ENCODE measurements around the gene FAM168A.

FAM168A gene

GRCh38 chr11:73384531-73384871 is 213.4 kb downstream of the FAM168A start:
- DNase-seq, result no peak

- DNase-seq, result no peak
Observed at GRCh38 chr11:73384125-73384441, 213.8 kb downstream of the FAM168A start.

- no peak for DNase-seq
Observed at GRCh38 chr11:73383249-73384124, 214.4 kb downstream of the FAM168A start.

GRCh38 chr11:73382747-73383146 is 215.2 kb downstream of the FAM168A start:
- DNase-seq, result no peak

- no peak for DNase-seq
Observed at GRCh38 chr11:73382183-73382582, 215.7 kb downstream of the FAM168A start.

DNA sequence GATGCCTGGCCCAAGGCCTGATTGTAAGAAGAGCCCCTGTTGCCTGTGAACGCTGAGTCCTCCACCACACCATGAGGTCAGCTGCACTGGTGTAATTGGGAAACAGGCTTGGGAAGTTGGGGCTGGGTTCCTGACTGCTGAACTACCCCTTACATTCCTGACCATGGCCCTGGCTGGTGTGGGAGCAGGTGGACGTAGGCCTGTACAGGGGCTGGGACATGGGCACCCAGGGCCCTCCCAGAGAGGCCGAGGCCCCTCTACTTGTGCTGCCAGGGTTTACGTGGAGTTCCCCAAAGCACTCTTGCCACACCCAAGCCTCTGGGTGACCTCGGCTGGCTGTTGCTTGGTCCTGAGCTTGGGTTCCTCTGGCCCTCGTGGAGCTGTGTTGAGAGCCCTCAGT is 216.3 kb downstream of the FAM168A start:
- DNase-seq, result no peak

GRCh38 chr11:73380897-73381410 is 217.0 kb downstream of the FAM168A start:
- no peak for DNase-seq

GRCh38 chr11:73380331-73380730 is 217.6 kb downstream of the FAM168A start:
- DNase-seq, result no peak

DNA sequence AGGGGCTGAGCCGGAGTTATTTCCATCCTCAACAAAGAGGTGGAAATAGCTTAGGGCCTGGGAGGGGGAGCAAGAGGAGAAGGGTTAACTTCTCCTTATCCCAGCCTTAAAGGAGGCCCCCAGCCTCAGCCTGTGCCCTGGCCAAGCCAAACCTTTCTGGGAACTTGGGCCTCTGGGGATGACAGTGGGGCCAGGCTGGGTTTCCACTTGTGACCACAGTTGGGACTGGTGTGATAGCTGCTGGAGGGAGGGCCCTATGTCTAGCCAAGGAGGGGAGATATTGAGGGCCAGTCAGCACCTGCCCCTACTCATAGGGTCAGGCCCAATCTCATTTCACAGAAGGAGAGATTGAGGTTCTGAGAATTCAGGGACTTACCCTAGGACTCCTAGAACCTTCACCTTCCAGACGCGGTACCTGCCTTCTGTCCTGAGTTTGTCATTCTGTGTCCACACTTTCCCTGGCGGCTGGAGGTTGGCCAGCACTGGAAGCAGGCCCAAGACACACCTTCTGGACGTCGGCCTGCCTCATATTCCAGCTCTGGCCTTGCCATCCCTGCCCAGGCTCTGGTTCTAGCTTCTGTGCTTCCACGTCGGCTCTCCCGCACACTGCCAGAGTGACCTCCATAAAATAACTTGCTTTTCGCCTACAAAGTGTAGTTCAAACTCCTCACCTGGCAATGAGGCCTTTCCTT is 218.6 kb downstream of the FAM168A start:
- no peak for DNase-seq

- peak; percentile 34 for DNase-seq
Observed at GRCh38 chr11:73376803-73377629, 220.9 kb downstream of the FAM168A start.

DNA sequence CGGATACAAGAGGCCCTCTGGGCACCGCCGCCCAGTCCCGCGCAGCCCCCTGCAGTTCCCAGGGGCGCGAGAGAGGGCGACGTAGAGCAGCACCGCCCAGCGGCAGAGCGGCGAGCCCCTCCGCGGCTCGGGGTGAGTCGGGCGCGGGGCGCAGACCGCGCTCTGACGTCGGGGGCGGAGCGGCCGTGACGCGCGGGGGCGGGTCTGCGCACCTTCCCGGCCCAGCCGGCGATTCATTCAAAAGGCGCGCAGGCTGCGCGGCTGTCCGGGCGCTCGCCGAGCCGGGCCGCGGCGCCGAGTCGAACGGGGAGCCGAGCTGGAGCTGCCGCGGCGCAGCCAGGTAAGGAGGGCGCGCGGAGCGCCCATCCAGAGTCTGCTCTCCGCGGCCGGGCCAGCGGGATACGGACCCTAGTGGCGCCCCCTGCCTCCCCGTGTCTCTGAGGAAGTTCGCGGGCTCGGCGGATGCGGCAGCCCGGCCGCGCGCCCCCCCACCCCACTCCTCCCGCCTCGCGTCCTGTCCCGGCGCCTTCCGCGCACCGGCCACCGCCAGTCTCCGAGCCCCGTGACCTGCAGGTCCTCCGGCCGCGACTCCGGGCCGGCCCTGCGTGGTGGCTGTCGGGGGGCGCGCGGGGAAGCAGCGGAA is 221.6 kb downstream of the FAM168A start, which contains the start of gene RELT:
Gene RELT (plus strand): TSS at position 240 of the 643 bp plus-strand sequence. CDS start 12,738 bp downstream, outside the sequence.
- peak; percentile 93 for DNase-seq

- DNase-seq, result no peak
Observed at GRCh38 chr11:73375830-73376159, 222.1 kb downstream of the FAM168A start.

GRCh38 chr11:73374151-73374550 is 223.8 kb downstream of the FAM168A start:
- DNase-seq, result no peak

DNA sequence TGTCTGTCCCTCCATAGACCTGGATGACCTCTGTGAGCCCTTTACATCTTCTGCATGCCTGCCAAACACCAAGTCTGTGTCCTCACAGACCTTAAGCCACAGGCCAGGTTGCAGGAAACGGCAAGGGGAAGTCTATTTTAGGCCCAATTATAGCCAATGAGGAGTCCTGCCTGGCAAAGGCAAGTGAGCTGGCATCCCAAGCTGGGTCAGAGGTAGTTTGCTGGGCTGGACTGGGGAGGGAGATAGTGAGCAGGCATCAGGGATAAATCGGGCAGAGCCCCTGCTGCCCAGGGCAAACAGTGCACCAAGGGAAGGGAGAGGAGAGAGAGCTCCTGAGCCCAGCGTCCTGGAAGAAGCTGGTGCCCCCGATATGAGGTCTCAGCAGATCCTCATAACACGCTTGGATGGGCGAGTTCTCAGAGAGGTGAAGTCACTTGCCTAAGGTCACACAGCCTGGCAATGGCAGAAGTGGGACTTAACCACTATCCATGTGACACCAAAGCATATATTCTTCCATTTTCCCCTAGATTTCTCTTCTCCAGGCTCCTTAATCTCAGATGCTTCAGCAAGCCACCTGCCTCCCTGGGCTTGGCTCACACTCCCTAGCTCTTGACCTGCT is 225.4 kb downstream of the FAM168A start:
- DNase-seq, result no peak

DNA sequence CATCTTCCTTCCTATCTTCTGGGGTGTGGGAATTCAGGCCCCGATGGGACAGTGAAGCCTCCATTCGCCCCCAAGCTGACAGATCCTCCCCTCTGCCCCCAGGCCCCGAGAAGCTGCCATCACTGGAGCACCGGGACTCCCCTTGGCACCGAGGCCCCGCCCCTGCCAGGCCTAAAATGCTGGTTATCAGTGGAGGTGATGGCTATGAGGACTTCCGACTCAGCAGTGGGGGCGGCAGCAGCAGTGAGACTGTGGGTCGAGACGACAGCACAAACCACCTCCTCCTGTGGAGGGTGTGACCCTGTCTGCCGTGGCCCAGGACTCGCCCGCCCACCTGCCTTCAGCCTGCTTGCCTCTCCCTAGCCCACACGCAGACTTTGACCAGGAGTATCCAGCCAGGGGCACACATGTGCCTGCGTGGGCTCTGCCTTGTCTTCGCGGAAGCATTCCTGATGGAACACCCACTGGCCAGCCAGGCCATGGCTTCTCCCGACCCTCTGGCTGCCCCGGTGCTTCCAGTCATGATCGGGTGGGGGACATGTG is 230.4 kb downstream of the FAM168A start:
- DNase-seq, result no peak

DNA sequence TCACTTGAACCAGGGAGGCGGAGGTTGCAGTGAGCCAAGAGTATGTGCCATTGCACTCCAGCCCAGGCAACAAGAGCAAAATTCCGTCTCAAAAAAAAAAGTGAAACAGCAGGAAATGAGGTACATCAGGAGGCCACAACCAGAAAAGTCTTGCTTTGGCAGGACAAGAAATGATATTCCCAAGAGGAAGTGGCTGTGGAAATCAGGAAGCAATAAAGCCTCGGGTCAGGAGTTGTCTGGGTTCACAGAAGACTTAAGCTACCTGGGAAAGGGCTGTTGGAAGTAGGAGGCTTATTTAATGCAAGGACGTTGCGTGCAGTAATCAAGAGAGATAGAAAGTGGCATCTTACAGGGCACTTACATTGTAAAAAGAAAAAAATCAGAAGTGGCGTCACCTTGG is 231.0 kb downstream of the FAM168A start:
- DNase-seq, result no peak

DNA sequence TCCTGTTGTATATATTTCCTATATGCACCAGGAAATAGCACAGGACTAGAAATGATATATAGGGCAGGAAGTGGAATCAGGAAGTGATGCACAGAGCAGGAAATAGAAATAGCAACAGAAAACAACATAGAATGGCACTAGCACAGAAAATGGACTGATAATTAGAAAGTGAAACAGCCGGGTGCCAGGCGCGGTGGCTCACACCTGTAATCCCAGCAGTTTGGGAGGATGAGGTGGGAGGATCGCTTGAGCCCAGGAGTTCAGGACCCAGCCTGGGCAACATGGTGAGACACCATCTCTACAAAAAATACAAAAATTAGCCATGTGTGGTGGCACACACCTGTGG is 231.7 kb downstream of the FAM168A start:
- DNase-seq, result peak; percentile 20

GRCh38 chr11:73365352-73366264 is 232.3 kb downstream of the FAM168A start:
- no peak for DNase-seq

- DNase-seq, result no peak
Observed at GRCh38 chr11:73363147-73363546, 234.8 kb downstream of the FAM168A start.

DNA sequence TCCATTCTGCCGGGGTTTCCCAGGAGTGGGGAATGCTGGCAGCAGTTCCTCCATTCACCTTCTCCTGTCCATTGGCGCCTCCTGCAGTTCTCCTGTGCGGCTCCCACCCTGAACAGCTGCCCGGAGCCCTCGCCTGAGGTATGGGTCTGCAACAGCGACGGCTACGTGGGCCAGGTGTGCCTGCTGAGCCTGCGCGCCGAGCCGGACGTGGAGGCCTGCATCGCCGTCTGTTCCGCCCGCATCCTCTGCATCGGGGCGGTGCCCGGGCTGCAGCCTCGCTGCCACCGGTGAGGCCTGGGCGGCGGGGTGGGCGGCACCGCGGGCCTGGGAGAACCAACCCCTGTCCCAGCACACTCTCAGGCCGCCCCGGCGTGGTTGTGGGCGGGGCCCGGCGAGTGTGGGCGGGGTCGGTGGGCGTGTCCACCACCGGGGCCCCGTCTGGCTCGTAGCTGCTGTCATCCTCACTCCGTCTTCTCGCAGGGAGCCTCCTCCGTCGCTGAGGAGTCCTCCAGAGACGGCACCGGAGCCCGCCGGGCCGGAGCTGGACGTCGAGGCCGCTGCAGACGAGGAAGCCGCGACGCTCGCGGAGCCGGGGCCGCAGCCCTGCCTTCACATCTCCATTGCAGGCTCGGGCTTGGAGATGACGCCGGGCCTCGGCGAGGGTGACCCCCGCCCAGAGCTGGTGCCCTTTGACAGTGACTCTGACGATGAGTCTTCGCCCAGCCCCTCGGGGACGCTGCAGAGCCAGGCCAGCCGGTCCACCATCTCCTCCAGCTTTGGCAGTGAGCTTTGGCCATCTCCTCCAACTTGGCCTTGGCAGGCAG is 235.7 kb downstream of the FAM168A start:
- no peak for DNase-seq

Data from activated gamma-delta T cell treated with Interleukin-2 at 50 U/mL for 16 hours (primary cell).